ENCODE data around the gene LRRC7. TPM values are rescaled to one million over a fixed set of nuclear protein-coding genes. Genes with fewer than 3 reads are reported as not detected.

The LRRC7 gene
- total RNA-seq, 2 experiments from 2014 or later, result 0.14 to 0.20 TPM

- TF ChIP-seq CTCF (IDR thresholded peaks at IDR 0.05), result no peak
- Histone ChIP-seq H3K4me3 (ENCODE audit: low read length) (no peak overlapping the region), H3K27ac (ENCODE audit: low read depth in 1 of 2, low read length in 2 of 2) (no peak overlapping the region), H3K27me3 (ENCODE audit: control insufficient read depth in 1 of 2, insufficient read depth in 2 of 2, low read length in 2 of 2) (no peaks in the 10 kb centered on the region), H3K36me3 (ENCODE audit: insufficient read depth, low read length) (no peaks in the 10 kb centered on the region), H3K4me1 (ENCODE audit: insufficient read depth, low read length) (no peaks in the 10 kb centered on the region), H3K9me3 (ENCODE audit: control insufficient read depth in 1 of 2, insufficient read depth in 1 of 2, low read length in 2 of 2) (peaks cover 0 to 3% of the 10 kb centered on the region in 2 experiments)
- H3K36me3 Mint-ChIP-seq (ENCODE audit: low read depth), result no peaks in the 10 kb centered on the region
- H3K27me3 Mint-ChIP-seq, result no peaks in the 10 kb centered on the region
- POLR2A ChIA-PET, result no interaction called here
- intact Hi-C loops (cut with DNase I, micrococcal nuclease), result no loop called here
- no peak overlapping the region for H3K27ac Mint-ChIP-seq
- H3K9me3 Mint-ChIP-seq, result peaks cover 4% of the 10 kb centered on the region
- H3K4me3 Mint-ChIP-seq, result no peak overlapping the region
- CTCF ChIA-PET, result no interaction called here
- DNase-seq (no peak), ATAC-seq (ENCODE audit: poor library complexity) (no peak)
- H3K4me1 Mint-ChIP-seq (ENCODE audit: low read depth), result no peaks in the 10 kb centered on the region
Observed at GRCh38 chr1:69595486-69595885, 27.8 kb downstream of the LRRC7 start.

GRCh38 chr1:69611316-69611715, 43.6 kb downstream of the LRRC7 start:
- Mint-ChIP-seq H3K36me3 (ENCODE audit: low read depth) (no peaks in the 10 kb centered on the region), H3K9me3 (no peaks in the 10 kb centered on the region), H3K4me1 (ENCODE audit: low read depth) (no peaks in the 10 kb centered on the region), H3K27ac (no peak overlapping the region), H3K4me3 (no peak overlapping the region), H3K27me3 (no peaks in the 10 kb centered on the region)
- no peak overlapping the region for H3K27ac ChIP-seq (ENCODE audit: low read depth in 1 of 2, low read length in 2 of 2)
- TF ChIP-seq CTCF (IDR thresholded peaks at IDR 0.05), result no peak
- ATAC-seq (ENCODE audit: poor library complexity), result no peak
- H3K4me3 ChIP-seq (ENCODE audit: low read length), result no peak overlapping the region
- H3K4me1 ChIP-seq (ENCODE audit: insufficient read depth, low read length), result no peaks in the 10 kb centered on the region
- intact Hi-C loops (cut with DNase I, micrococcal nuclease), result no loop called here
- POLR2A ChIA-PET, result no interaction called here
- DNase-seq, result no peak
- CTCF ChIA-PET, result no interaction called here
- no peaks in the 10 kb centered on the region for H3K27me3 ChIP-seq (ENCODE audit: control insufficient read depth in 1 of 2, insufficient read depth in 2 of 2, low read length in 2 of 2)
- no peaks in the 10 kb centered on the region for H3K9me3 ChIP-seq (ENCODE audit: control insufficient read depth in 1 of 2, insufficient read depth in 1 of 2, low read length in 2 of 2)
- no peaks in the 10 kb centered on the region for H3K36me3 ChIP-seq (ENCODE audit: insufficient read depth, low read length)

GRCh38 chr1:69613414-69613813, 45.7 kb downstream of the LRRC7 start:
- no peaks in the 10 kb centered on the region for H3K36me3 ChIP-seq (ENCODE audit: insufficient read depth, low read length)
- H3K36me3 Mint-ChIP-seq (ENCODE audit: low read depth), result no peaks in the 10 kb centered on the region
- no peak overlapping the region for H3K27ac ChIP-seq (ENCODE audit: low read depth in 1 of 2, low read length in 2 of 2)
- DNase-seq, result no peak
- H3K9me3 Mint-ChIP-seq, result no peaks in the 10 kb centered on the region
- ChIA-PET POLR2A (no interaction called here), CTCF (no interaction called here)
- no peaks in the 10 kb centered on the region for H3K27me3 Mint-ChIP-seq
- intact Hi-C loops (cut with DNase I, micrococcal nuclease), result no loop called here
- no peak overlapping the region for H3K4me3 Mint-ChIP-seq
- H3K4me1 Mint-ChIP-seq (ENCODE audit: low read depth), result no peaks in the 10 kb centered on the region
- no peak for TF ChIP-seq CTCF (IDR thresholded peaks at IDR 0.05)
- H3K9me3 ChIP-seq (ENCODE audit: control insufficient read depth in 1 of 2, insufficient read depth in 1 of 2, low read length in 2 of 2), result no peaks in the 10 kb centered on the region
- no peaks in the 10 kb centered on the region for H3K4me1 ChIP-seq (ENCODE audit: insufficient read depth, low read length)
- no peak for ATAC-seq (ENCODE audit: poor library complexity)
- H3K4me3 ChIP-seq (ENCODE audit: low read length), result no peak overlapping the region
- H3K27ac Mint-ChIP-seq, result no peak overlapping the region
- H3K27me3 ChIP-seq (ENCODE audit: control insufficient read depth in 1 of 2, insufficient read depth in 2 of 2, low read length in 2 of 2), result no peaks in the 10 kb centered on the region

Measured in CD4-positive, alpha-beta T cell (primary cell).